ENCODE measurements around the gene SUPT3H. TPM values are rescaled to one million over a fixed set of nuclear protein-coding genes. Genes with fewer than 3 reads are reported as not detected.

Gene SUPT3H
- total RNA-seq, 1 donor from 2014 or later, result 23.2 TPM

DNA sequence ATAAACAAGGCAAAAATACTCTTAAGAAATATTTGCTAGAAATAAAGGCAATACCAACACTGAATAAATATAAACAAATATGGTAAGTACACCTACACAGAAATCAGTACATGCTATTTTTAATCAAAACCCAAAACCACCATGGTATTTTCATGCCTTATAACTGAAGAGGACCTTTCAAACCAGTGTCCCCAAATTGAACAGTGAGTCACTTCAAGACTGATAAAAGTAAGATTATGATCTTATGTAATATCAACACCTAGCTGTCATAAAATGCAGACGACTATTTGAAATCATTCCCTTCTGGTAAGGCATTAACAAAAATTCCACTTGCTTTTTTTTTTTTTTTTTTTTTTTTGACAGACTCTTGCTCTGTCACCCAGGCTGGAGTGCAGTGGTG is 206.4 kb downstream of the SUPT3H start:
- Mint-ChIP-seq H3K4me1 (peaks cover 3% of the 10 kb centered on the region), H3K4me3 (no peak overlapping the region), H3K27ac (no peak overlapping the region), H3K9me3 (no peaks in the 10 kb centered on the region), H3K27me3 (ENCODE audit: low read depth) (no peaks in the 10 kb centered on the region), H3K36me3 (no peaks in the 10 kb centered on the region)
- no peak for DNase-seq (ENCODE audit: low spot score in 2 of 2, unreplicated experiment in 2 of 2)
- TF ChIP-seq, protein P1, sequence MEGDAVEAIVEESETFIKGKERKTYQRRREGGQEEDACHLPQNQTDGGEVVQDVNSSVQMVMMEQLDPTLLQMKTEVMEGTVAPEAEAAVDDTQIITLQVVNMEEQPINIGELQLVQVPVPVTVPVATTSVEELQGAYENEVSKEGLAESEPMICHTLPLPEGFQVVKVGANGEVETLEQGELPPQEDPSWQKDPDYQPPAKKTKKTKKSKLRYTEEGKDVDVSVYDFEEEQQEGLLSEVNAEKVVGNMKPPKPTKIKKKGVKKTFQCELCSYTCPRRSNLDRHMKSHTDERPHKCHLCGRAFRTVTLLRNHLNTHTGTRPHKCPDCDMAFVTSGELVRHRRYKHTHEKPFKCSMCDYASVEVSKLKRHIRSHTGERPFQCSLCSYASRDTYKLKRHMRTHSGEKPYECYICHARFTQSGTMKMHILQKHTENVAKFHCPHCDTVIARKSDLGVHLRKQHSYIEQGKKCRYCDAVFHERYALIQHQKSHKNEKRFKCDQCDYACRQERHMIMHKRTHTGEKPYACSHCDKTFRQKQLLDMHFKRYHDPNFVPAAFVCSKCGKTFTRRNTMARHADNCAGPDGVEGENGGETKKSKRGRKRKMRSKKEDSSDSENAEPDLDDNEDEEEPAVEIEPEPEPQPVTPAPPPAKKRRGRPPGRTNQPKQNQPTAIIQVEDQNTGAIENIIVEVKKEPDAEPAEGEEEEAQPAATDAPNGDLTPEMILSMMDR (IDR thresholded peaks at IDR 0.05; ENCODE audit: unreplicated experiment), result no peak

DNA sequence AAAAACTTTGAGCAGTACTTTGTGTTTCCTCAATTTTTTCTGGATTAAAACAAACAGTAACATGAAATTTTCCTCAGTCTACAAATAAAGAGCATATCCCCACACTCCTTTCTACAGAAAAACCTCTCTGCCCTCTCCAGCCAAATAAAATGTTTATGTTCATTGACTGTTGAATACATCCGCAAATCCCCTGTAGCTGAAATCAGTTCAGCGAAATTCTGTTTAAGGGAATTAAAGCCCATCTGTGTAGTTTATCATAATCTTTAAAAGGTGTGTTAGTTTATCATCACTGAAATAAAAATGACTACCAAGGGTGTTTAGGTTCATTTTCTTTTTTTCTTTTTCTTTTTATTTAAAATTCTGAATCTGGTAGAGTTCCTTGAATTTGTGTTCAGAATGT is 207.4 kb downstream of the SUPT3H start:
- Mint-ChIP-seq H3K4me1 (peaks cover 3% of the 10 kb centered on the region), H3K27ac (no peak overlapping the region), H3K36me3 (no peaks in the 10 kb centered on the region), H3K9me3 (no peaks in the 10 kb centered on the region), H3K4me3 (no peak overlapping the region), H3K27me3 (ENCODE audit: low read depth) (no peaks in the 10 kb centered on the region)
- TF ChIP-seq, protein P1 (IDR thresholded peaks at IDR 0.05; ENCODE audit: unreplicated experiment), result no peak
- DNase-seq (ENCODE audit: low spot score in 2 of 2, unreplicated experiment in 2 of 2), result no peak

DNA sequence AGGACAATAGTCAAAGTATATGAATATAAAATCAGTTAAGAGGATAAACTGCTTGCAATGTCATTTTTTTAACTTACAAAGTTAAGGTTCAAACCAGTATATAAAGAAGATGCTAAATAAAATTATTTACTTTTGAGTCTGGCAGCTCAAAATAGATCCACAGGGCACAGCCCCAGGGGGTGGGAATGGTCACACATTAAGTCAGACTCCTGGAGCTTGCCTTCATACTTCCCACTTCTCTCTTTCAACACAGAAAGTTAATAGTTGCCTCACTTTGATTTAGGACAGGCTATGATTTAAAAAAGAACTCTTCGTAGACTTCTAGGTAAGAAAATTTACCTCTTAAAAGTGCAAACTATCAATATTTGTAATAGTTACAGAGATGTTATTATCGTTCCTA is 207.9 kb downstream of the SUPT3H start:
- H3K4me3 Mint-ChIP-seq, result no peak overlapping the region
- DNase-seq (ENCODE audit: low spot score in 2 of 2, unreplicated experiment in 2 of 2), result no peak
- no peaks in the 10 kb centered on the region for H3K36me3 Mint-ChIP-seq
- no peaks in the 10 kb centered on the region for H3K27me3 Mint-ChIP-seq (ENCODE audit: low read depth)
- TF ChIP-seq, protein P1 (IDR thresholded peaks at IDR 0.05; ENCODE audit: unreplicated experiment), result no peak
- H3K4me1 Mint-ChIP-seq, result peaks cover 3% of the 10 kb centered on the region
- H3K27ac Mint-ChIP-seq, result no peak overlapping the region
- H3K9me3 Mint-ChIP-seq, result no peaks in the 10 kb centered on the region

DNA sequence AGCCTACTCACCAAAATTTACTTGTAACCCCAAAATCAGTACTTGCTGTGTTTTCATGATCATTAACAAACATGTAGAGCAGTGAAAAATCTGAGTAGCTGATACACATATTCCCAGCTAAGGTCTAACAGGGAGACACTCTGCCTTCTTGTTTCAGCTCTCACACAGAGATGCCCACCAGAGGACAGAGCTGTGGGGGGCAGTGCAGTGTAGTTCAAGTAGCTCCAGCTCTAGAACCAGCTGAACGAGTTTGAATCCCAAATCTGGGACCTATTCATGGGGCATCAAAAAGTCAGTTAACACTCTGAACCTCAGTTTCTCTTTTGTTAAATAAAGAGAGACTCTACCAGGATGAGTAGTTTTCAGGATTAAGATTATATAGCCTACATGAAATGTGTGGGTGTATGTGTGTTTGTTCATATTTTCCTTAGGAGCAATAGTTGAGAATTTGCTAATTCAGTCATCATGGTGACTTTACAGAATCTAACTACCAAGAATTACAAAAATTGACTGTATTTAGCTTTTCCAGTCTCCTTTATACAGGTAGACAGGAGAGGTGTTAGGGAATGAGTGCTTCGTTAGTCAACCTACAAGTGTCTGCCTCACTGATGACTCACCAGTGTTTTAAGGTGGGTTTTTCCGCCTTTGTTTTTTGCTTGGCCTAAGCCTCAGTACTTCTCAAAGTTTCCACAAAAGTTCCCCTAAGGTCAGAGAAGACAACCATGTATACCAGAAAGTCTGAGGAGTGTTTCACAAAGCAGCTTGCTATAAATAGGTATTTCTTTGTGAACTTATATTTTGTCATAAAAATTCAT is 213.6 kb downstream of the SUPT3H start:
- no peaks in the 10 kb centered on the region for H3K9me3 Mint-ChIP-seq

DNA sequence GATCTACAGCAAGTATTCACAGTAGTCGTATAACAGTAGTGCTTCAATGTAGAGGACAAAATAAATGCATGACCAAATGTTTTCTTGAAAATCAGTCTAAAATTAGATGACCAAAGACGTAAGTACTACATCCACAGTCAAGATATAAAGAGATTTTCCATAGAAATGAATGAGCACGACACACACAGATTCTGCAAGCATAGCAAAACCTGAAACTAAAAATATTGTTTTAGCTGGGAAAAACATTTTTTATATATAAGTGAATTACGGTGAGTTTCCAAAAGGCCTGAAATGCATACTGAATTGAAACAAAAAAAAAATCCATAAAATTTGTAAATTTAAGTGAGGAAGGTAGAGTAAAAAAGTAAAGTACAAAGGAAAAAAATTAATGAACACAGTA is 217.4 kb downstream of the SUPT3H start:
- TF ChIP-seq, protein P1 (IDR thresholded peaks at IDR 0.05; ENCODE audit: unreplicated experiment), result no peak

More for the DNA sequence above, 213.6 kb downstream of the SUPT3H start:
- Mint-ChIP-seq H3K27me3 (ENCODE audit: low read depth) (no peaks in the 10 kb centered on the region), H3K4me1 (no peaks in the 10 kb centered on the region), H3K27ac (no peak overlapping the region), H3K36me3 (no peaks in the 10 kb centered on the region), H3K4me3 (no peak overlapping the region)
- TF ChIP-seq, protein P1 (IDR thresholded peaks at IDR 0.05; ENCODE audit: unreplicated experiment), result no peak
- no peak for DNase-seq (ENCODE audit: low spot score in 2 of 2, unreplicated experiment in 2 of 2)

More for the DNA sequence above, 217.4 kb downstream of the SUPT3H start:
- H3K9me3 Mint-ChIP-seq, result no peaks in the 10 kb centered on the region
- no peak overlapping the region for H3K27ac Mint-ChIP-seq
- no peaks in the 10 kb centered on the region for H3K27me3 Mint-ChIP-seq (ENCODE audit: low read depth)
- no peaks in the 10 kb centered on the region for H3K36me3 Mint-ChIP-seq
- H3K4me1 Mint-ChIP-seq, result no peaks in the 10 kb centered on the region
- DNase-seq (ENCODE audit: low spot score in 2 of 2, unreplicated experiment in 2 of 2), result no peak
- no peak overlapping the region for H3K4me3 Mint-ChIP-seq
